ENCODE measurements around the gene TMEM184A.
"Not testable (repeated sequence)": the region's sequence is repeated elsewhere in the genome, so short reads cannot be mapped to it uniquely, and the experiment has no call there.

The TMEM184A gene

GRCh38 chr7:1591396-1591795 lies 35.4 kb upstream of the TMEM184A start:
- peak in 2 of 10 donors; percentile 22 to 50 for DNase-seq
- intact Hi-C loops (cut with DNase I), result no loop called here

- intact Hi-C loops (cut with DNase I), result no loop called here
- peak in 2 of 10 donors; percentile 10 to 13 for DNase-seq
Observed at GRCh38 chr7:1590887-1591286, 34.9 kb upstream of the TMEM184A start.

GRCh38 chr7:1590476-1590875 lies 34.5 kb upstream of the TMEM184A start:
- peak in 1 of 10 donors; percentile 5 for DNase-seq
- intact Hi-C loops (cut with DNase I), result no loop called here

DNA sequence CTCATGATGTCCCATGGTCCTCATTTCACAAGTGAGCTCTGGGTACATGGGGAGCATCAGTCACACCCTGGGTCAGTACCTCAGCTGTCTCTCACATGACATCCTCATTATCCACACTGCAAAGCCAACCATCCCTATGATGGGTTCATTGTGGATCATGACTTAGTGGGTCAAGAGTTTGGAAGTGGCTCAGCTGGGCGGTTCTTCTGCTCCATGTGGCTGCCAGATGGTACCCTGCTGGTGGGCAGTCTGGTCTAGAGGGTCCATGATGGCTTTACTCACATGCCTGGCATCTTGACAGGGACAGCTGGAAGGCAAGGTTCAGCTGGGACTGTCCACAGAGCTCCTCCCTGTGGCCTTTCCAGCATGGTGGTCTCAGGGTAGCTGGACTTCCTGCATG lies 33.0 kb upstream of the TMEM184A start:
- intact Hi-C loops (cut with DNase I), result no loop called here
- peak in 1 of 10 donors; percentile 13 for DNase-seq

- intact Hi-C loops (cut with DNase I), result no loop called here
- peak in 1 of 10 donors; percentile 40 for DNase-seq
Observed at GRCh38 chr7:1587738-1588137, 31.7 kb upstream of the TMEM184A start.

GRCh38 chr7:1586827-1587705 lies 31.1 kb upstream of the TMEM184A start:
- peak in 2 of 10 donors; percentile 60 to 79 for DNase-seq
- intact Hi-C loops (cut with DNase I), result no loop called here

GRCh38 chr7:1586126-1586826 lies 30.3 kb upstream of the TMEM184A start:
- peak in 2 of 10 donors; percentile 46 to 52 for DNase-seq
- intact Hi-C loops (cut with DNase I), result no loop called here

- intact Hi-C loops (cut with DNase I), result no loop called here
- peak in 2 of 10 donors; percentile 57 to 66 for DNase-seq
Observed at GRCh38 chr7:1585142-1585981, 29.4 kb upstream of the TMEM184A start.

DNA sequence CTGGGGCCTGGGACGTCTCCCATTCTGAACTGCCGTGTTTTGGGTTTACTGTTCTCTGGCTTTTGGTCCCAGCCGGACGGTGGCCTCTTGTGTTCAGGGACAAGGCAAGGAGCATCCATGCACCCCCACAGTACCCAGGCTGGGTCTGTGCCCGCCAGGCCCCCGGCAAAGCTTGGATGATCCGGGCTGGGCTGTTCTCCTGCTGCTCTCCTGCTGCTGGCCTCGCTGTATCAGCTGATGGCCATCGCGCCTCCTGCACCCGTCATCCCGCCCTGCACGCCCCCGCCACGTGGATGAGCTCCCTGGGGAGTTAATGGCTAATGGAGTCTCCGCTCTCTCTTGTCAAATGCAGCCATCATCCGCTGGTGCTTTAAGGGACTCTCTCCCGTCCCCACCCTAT lies 28.7 kb upstream of the TMEM184A start:
- intact Hi-C loops (cut with DNase I), result no loop called here

GRCh38 chr7:1583241-1583930 lies 27.4 kb upstream of the TMEM184A start:
- intact Hi-C loops (cut with DNase I), result not testable (repeated sequence)

More for the DNA sequence above, 28.7 kb upstream of the TMEM184A start:
- DNase-seq, result peak in 1 of 10 donors; percentile 74

DNA sequence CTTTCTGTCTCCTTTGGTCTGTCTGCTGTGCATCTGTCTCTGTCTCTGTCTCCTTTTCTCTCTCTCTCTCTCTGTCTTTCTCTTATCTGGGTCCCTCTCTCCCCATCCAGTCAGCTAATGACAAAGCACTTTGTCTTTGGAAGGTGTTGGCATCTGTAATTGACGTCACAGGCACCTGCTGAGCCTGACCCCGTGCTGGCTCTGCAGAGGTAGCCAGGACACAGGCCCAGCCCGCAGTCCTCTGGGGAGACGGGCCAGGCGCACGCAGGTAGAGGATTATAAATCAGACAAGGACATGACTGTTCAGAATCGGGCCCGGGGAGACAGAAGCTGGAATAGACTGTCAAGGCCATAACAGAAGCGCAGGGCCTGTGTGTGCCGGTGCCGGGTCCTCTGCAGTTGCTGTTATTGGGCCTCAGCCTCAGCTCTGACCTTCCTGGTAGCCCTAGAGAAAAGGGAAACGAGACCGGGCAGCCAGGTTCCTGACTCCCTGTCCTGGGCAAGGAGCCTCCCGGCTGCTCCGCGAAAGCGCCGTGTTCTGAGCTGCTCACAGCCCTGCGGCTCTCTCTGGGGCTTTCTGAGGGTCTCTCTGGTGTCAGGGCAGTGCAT lies 24.5 kb upstream of the TMEM184A start:
- intact Hi-C loops (cut with DNase I), result no loop called here
- peak in 2 of 10 donors; percentile 58 to 78 for DNase-seq

More at GRCh38 chr7:1583241-1583930, 27.4 kb upstream of the TMEM184A start:
- DNase-seq, result peak in 4 of 10 donors; percentile 16 to 64 (median 55)

DNA sequence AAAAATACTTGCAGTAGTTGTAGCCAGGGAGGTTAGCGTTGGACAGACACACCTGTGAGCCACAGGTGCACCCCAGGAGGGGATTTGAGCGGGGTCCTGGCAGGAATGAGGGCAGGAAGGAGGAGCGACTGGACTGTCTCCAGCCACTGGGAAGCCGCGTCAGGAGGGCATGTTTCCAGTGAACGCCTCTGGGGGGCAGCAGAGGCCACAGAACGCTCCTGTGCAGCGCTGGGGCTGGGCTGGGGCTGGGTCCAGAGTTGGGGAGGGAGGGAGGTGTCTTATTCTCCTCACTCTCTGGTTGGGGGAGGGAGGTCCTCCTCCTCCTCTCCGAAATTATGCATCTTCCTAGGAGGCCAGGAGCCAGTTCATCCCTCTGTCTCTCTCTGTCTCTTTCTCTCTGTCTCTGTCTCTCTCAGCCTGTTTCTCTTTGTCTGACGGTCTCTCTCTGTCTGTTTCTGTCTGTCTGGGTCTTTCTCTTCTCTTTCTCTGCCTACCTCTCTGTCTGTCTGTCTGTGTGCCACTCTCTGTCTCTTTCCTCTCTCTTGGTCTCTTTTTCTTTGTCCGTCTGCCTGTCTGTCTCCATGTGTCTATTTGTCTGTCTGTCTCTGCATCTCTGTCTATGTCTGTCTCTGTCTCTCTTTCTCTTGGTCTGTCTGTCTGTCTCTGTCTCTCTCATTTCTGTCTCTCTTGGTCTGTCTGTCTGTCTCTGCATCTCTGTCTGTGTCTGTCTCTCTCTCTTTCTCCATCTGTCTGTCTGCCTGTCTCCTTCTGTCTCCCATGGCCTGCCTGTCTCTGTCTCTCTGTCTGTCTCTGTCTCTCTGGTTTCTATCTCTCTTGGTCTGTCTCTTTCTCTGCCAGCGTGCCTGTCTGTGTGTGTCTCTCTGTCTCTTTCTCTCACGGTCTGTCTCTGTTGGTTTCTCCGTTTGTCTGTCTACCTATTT lies 23.7 kb upstream of the TMEM184A start:
- peak; percentile 62 to 96 (median 80) for DNase-seq
- intact Hi-C loops (cut with DNase I), result loop anchor here (1.0 to 10.0 kb wide), 2 partner anchors 630 to 765 kb away; no protein-coding TSS in a partner anchor

DNA sequence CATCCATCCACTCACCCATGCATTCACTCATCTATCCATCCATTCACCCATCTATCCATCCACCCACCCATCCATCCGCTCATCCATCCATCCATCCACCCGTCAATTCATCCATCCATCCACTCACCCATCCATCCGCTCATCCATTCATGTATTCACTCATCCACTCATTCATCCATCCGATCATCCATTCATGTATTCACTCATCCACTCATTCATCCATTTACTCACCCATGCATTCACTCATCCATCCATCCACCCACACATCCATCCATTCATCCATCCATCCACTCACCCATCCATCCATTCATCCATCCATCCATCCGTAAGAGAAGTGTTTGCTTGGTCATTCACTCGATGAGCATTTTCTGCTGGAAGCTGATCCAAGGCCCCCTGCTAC lies 22.5 kb upstream of the TMEM184A start:
- intact Hi-C loops (cut with DNase I), result loop anchor here (10.0 kb wide), 1 partner anchor 766 kb away; no protein-coding TSS in a partner anchor

DNA sequence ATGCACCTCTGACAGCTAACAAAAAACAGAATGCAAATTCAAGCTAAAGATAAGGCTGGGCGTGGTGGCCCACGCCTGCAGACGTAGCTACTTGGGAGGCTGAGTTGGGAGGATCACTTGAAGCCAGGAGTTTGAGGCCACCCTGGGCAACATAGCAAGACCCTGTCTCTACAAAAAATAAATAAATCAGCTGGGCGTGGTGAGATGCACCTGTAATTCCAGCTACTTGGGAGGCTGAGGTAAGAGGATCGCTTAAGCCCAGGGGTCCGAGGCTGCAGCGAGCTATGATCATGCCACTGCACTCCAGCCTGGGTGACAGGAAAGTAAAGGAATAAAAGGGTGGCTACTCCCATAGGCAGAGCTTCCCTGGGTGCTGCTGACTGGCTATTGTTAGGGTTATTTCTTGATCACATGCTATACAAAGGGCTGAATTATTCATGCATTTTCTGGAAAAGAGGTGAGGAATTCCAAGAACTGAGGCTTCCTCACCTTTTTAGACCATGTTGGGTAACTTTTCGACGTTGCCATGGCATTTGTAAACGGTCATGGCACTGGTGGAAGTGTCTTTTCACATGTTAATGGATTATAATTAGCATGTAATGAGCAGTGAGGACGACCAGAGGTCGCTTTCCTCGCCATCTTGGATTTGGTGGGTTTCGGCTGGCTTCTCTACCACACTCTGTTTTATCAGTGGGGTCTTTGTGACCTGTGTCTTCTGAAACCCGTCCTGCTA lies 20.7 kb upstream of the TMEM184A start:
- no peak for DNase-seq
- intact Hi-C loops (cut with DNase I), result loop anchor here (10.0 kb wide), 1 partner anchor 768 kb away; no protein-coding TSS in a partner anchor

More for the DNA sequence above, 22.5 kb upstream of the TMEM184A start:
- no peak for DNase-seq

DNA sequence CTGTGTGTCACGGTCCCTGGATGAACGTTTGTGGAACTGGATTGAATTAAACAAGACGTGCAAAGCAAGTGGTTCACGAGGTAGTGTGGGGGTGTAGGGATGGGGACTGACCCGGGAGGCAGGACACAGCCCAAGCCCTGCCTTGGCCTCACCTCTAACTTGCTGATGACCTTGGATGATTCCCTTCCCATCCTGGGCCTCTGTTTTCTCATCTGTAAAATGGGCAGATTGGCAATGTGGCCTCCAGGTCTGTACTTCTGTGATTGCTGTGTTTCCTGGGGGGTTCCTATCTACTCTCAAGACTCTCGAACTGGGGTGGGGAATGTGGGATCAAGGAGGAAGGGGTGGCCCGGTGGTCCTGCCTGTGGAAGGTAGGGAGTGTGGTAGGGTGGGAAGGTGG lies 19.8 kb upstream of the TMEM184A start:
- intact Hi-C loops (cut with DNase I), result loop anchor here (10.0 kb wide), 1 partner anchor 769 kb away; no protein-coding TSS in a partner anchor
- DNase-seq, result no peak

DNA sequence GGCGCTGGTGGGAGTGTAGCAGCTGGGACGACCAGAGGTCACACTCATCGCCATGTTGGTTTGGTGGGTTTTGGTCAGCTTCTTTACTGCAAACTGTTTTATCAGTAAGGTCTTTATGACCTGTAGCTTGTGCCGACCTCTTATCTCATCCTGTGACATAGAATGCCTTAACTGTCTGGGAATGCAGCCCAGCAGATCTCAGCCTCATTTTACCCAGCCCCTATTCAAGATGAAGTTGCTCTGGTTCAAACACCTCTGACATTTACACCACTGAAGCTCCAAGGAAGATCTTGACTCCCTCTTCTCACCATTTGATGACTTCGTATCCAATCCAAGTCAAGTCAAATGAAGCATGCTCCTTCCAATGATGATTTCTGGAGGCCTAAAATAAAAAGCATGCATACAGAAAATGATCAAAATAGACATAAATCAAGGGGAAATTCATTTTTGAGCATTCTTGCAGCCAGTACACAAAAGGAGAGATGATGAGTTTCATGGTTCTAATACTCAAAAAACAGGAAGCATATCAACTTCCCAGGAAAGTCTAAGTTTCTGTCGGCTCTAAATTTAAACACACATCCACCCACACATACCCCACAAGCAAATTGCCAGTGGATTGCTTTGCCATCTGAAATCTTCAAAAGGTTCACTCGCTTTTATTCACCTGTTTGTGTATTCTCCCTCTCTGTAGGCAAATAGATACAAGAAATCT lies 16.3 kb upstream of the TMEM184A start:
- no peak for DNase-seq
- intact Hi-C loops (cut with DNase I), result loop anchor here (10.0 kb wide), 1 partner anchor 773 kb away; no protein-coding TSS in a partner anchor

All from posterior cingulate gyrus (tissue), 11 donors.